GM21737 (cell line): ENCODE data around the gene DNAH17.
"Not testable (repeated sequence)": the region's sequence is repeated elsewhere in the genome, so short reads cannot be mapped to it uniquely, and the experiment has no call there.

Source experiments
- ATAC-seq: cut with Tn5 transposase; IDR thresholded peaks from one replicate; pipeline ENCODE4 v1.9.1; 2021; ENCODE audit warnings: mild to moderate bottlenecking, moderate library complexity; ENCODE audit not compliant: unreplicated experiment

Gene DNAH17

DNA sequence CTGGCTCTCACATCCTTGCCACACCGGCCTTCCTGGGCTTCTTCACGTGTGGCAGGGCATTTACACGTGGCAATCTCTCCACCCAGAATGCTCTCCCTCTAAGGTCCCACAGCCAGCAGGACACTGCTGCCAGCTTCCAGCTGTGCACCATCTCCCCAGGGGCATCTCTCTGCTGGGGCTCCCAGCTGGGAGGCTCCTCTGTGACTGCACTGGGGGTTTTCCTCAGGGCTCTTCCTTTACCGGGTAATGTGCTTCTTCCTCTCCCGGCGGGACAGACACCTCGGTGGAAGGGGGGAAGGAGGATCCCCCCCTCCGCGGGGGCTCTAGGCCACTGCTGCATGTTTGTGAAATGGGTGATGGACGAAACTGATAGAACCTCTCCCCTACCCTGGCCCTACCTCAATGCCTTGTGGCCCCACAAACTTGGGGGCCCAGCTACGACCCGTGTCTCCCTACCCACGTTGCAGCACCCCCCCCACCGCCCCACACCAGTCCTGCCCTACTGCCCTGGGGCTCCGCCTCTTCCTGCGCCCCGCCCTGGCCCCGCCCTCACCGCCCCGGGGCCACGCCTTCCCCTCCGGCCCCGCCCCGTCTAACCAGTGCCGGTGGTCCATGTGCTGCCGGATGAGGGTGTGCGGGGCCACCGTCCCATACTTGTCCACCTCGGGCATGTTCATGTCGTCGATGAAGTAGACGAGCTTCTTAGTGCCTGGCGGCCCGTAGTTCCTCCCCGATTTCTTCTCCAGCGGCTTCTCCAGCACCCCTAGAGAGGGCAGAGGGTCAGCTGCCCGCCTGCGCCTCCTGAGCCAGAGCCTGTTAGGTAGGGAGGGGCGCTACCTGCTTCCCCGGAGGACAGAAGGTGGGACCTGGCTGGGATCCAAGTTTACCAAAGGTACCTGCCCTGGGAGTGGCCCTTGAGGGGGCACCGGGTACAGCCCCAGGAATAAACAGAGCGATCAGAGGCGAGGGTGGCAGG is 92.6 kb downstream of the DNAH17 start:
- ATAC-seq = no peak

DNA sequence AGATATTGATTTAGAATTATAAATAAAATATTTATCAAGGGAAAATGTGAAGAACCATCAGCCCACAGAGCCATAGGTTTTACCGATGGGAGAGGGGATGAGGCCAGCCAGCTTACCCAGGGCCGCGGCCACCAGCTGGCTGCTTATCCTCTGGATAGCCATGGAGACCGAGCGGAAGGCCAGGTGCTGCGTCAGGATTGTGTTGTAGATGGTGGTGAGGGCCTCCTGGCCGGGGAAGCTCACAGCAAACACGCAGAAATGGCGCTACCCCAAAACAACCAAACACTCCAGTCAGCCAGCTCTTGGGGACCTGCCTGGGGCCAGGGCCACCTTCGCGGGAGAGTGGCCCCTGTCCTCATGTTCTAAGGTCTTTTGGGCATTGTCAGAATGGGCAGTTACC is 97.8 kb downstream of the DNAH17 start:
- no peak for ATAC-seq

DNA sequence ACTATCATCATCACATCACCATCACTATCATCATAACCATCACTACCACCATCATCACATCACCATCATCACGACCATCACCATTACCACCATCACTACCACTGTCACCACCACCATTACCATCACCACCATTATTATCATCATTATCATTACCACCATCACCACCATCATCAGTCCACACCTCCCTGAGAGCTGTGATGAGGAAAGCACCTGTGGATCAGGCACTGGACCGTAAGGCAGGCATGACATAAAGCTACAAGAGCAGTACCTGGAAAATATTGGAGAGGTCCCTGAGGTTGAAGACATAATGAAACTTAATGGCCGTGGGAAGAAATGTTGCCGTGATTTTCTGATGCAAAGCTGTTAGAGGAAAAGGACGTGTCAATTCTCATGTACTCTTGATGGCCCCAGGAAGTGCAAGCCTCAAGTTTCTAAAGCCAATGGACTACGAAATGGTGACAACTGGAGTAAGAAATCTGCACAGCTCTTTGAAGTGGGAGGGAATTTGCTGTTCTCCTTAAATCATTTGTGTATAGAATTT is 98.4 kb downstream of the DNAH17 start:
- no peak for ATAC-seq

DNA sequence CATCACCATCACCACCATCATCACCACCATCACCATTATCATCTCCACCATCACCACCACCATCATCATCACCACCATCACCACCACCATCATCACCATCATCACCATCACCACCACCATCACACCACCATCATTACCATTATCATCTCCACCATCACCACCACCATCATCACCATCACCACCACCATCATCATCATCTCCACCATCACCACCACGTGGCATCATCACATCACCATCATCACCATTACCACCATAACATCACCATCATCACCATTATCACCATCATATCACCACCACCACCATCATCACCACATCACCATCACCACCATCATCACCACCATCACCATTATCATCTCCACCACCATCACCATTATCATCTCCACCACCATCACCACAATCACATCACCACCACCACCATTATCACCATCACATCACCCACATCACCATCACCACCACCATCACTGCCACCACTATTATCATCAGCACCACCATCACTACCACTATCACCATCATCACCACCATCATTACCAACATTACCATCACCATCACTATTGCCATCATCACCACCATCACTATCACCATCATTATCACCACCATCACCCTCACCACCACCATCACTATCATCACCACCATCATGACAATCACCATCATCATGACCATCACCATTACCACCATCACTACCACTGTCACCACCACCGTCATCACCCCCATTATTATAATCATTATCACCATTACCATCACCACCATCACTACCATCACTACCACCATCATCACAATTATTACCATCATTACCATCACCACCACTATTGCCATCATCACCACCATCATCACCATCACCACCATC is 99.1 kb downstream of the DNAH17 start:
- no peak for ATAC-seq

DNA sequence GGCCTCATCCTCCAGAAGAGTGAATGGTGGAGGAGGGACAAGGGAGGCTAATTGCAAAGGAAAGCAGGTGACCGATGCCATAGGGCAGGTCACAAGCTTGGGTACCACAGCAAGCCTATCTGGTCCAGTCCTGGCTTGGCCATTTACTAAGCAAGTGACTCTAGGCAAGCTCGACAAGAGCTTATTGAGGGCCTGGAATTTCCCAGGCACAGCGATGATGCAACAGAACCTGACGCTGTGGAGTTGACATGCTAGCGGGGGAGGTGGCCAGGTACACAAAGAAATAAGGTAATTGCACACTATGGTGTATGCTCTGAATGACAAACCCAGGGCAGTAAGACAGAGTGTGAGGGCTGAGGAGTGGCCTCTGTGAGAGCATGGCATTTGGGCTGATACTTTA is 100.2 kb downstream of the DNAH17 start:
- ATAC-seq = no peak

DNA sequence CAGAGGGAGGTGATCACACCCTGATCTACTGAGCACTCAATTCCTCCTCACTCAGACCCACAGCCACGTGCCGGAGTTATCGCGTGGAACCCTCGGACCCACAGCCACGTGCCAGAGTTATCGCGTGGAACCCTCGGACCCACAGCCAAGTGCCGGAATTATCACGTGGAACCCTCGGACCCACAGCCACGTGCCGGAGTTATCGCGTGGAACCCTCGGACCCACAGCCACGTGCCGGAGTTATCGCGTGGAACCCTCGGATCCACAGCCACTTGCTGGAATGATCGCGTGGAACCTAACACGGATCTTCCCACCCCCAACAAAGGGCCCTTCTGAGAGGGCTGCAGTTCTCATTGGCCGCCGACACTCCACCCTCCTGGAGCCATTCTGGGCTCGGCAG is 101.0 kb downstream of the DNAH17 start:
- no peak for ATAC-seq

DNA sequence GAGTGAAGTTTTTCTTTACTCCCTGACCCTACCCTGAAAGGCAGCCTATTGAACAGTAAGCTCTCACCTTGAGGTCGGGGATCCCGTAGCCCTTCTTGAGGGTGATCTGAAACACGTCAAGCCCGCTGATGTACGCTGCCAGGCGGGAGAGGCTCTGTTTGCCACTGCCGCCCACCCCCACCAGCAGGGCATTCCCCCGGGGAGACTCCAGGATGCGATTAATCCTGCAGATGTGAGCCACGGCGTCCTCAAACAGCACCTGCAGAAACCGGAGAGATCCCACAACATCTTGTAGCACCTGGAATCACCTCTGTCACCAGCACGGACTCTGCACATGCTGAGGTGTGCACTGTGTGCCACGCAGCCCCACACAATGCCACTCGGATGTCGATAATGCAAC is 102.0 kb downstream of the DNAH17 start:
- no peak for ATAC-seq

DNA sequence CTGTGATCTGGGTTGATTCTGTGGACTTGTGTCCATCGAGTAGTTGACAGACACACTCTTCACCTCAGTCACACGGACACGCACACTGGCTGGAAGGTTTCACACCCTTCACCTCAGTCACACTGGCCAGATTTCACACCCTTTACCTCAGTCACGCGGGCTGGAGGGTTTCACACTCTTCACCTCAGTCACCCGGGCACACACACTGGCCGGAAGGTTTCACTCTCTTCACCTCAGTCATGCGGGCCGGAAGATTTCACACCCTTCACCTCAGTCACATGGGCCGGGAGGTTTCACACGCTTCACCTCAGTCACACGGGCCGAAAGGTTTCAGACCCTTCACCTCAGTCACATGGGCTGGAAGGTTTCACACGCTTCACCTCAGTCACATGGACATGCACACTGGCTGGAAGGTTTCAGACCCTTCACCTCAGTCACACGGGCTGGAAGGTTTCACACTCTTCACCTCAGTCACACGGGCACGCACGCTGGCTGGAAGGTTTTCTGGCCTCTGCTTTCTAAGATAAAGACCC is 102.5 kb downstream of the DNAH17 start:
- peak; percentile 71 for ATAC-seq

DNA sequence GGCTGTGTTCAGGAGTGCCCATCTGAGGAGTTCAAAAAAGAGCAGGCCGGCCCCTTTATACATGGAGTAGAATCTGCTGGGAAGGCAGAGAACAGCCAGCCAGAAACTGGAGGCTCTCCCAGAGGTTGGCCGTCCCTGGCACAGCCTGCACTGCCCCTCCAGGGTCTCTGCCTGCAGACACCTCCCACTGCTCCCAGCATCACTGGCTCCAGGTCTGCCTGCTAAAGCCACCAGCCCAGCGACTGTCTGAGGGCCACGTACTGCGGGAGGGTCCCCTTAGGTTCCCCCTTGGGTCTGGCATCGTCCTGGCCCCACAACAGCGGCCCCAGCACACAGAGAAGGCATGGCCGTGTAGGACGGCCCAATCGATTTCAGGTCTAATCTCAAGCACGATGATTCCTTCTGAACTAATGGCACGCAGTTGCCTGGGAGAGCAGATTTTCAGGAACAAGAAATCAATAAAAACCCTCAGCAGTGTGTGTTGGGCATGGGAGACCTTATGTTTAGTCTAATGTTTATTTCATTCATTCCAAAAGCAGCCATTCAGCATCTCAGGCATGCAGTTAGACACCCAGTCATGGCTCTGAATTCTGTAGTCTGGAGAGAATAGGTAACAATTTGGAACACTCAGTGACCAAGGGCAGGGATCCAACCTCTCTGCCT is 103.1 kb downstream of the DNAH17 start:
- ATAC-seq = no peak

DNA sequence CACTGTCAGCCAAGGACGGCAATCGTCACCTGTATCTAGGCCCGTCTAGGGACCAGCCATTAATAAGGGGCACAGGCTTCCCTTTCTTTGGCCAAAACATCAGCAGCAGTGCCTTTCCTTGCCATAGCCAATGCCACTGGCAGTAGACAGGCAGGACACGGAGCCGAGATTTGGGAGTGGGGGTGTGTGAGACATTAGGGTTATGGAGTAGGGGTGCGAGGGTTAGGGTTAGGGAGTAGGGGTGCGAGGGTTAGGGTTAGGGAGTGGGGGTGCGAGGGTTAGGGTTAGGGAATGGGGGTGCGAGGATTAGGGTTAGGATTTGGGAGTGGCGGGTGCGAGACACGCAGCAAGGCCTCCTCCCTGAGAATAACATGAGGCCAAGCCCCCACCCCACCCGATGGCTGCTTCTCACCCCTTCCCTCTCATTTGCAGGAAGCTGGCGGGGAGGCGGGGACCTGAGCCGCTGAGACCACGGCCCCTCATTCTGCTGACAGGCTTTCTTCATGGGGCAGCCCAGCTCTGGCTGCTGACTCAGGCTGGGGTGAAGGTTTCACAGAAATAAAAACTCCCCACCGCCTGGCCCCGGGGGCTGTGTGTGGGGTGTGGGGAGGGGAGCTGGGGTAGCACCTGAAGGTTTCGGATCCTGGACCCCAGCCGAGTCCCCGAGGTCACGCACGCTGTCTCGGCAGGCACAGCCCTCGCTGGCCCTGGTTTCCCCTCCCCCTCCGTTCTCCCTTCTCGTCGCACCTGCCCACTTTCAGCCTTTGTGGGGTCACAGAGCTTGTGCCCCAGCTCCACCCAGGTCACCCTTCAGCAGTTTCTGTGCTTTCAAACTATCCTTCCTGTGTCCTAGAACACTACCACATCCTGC is 104.9 kb downstream of the DNAH17 start:
- no peak for ATAC-seq

DNA sequence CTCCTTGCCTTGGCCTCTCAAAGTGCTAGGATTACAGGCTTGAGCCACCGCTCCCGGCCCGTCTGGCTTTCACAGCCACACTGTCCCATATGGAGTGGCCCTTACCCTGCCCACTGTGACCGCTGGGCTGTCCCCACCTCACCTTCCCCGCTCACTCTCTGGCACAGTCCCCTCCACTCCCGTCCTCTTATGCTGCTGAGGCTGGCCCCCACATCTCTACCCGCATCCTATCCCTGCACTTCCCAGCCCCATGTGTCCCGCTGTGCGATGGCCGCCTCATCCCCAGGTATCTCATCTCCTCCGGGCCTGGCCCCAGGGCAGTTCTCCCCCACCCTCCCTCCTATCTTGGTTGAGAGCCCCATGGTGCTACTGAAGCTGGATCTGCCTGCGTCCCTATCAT is 105.6 kb downstream of the DNAH17 start:
- ATAC-seq = no peak

DNA sequence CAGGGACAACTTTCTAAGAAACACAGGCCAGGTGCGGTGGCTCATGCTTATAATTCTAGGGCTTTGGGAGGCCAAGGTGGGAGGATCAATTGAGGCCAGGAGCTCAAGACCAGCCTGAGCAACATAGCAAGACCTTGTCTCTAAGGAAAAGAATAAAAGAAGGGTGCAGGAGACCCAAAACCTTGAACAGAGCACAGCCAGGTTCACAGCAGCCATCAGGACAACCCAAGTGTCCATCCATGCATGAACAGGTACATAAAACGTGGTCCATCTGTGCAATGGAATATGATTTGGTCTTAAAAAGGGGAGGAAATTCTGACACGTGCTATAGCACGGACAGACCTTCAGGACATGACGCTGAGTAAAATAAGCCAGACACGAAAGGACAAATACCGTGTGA is 107.8 kb downstream of the DNAH17 start:
- no peak for ATAC-seq

DNA sequence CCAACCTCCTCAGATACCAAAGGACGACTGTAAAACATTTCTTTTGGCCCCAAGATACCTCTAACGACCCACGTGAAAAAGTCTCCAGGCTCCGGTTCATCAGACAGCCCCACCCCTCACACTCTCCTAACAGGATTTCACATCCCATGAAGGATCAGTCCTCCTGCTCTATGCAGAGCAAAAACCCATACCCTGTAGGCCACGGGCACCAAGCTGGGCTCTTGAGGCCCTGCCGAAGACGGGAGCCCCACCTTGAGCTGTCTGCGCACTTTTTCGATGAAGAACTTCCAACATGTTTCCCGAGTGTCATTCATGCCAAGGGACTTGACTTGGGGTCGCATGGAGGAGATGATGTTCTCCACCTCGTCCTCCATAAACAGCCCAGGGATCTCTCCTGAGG is 108.8 kb downstream of the DNAH17 start:
- no peak for ATAC-seq

DNA sequence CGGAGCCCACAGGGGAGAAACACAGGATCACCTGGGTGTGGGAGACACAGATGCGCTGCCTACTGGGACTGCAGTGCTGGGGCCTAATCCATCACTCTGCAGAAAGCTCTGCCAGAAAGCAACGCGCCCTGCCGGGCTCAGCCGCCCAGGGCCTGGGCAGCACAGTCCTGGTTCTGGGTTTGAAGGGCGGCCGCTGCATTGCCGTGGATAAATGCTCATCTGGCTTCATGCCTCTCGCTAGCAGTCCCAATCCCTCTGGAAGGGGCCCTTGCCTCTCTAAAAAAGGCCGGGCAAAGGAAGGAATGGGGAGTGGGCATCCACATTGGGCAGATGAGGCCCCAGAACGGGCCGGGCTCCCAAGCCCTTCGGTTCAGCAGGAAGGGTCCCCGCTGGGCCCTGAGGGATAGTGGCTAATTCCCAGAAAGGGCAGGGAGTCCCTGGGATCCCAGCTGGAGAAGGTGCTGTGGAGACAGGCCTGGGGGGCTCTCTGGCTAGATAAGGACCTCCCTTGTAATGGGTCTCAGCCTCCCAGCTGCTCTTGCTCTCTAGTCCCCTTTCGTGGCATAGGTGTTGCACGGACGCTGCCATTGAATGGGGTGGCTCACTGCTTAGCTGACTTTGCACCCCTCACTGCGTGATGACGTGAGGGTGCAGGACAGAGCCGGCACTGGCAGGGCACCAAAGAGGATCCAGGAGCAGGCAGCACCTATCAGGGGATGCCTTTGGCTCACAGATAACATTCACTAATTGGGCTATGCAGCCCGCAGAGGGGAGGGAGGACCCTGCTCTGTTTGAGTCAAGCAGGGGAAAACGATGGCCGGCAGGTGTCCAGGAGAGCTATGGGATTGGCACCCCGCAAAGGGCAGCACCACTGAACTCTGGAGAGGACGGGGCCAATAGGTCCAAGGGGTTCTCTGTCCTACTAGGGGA is 110.1 kb downstream of the DNAH17 start:
- ATAC-seq = no peak

DNA sequence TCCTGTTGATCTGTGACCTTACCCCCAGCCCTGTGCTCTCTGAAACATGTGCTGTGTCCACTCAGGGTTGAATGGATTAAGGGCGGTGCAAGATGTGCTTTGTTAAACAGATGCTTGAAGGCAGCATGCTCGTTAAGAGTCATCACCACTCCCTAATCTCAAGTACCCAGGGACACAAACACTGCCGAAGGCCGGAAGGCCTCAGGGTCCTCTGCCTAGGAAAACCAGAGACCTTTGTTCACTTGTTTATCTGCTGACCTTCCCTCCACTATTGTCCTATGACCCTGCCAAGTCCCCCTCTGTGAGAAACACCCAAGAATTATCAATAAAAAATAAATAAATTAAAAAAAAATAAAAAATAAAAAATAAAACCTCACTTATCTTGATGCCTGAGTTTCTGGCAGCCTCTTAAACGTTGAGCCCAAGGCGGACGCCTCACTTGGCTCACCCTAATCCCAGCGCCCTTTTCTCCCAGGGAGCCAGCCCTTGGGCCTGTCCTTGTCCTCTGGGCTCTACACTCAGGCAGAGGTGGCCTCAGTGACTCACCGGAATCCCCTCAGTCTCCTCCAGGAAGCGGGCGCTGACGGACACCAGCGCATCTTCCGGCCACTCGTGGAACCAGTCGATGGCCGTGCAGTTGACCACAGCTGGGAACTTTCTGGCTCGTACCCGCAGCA is 110.9 kb downstream of the DNAH17 start:
- not testable (repeated sequence) for ATAC-seq

DNA sequence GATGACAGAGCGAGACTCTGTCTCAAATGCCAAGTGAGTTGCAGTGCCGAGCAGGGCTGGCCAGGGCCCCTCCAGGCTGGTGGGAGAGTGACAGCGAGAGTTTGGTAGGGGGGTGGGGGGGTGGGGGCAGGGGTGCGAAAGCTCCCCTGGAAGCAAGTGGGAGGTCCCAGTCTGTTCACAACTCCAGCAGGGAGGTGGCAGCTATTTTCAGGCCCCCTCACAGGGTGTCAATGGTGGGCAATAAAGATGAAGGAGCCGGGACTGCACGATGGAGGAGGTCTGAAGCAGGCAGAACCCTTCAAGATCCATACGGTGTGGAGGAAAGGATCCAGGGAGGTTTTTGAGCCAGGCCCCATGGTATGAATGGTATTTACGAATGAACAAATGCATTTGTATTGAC is 115.0 kb downstream of the DNAH17 start:
- no peak for ATAC-seq

DNA sequence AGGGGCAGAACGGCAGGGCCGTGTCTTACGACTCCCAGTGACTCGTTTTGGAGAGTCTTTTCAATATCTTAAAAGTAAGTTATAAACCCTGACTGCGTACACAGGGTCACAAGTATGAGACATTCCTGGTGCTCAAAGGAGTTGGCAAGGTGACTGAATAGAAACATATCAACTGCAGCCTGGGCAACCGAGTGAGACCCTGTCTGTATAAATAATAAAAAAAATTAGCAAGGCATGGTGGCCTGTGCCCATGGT is 115.5 kb downstream of the DNAH17 start:
- no peak for ATAC-seq

DNA sequence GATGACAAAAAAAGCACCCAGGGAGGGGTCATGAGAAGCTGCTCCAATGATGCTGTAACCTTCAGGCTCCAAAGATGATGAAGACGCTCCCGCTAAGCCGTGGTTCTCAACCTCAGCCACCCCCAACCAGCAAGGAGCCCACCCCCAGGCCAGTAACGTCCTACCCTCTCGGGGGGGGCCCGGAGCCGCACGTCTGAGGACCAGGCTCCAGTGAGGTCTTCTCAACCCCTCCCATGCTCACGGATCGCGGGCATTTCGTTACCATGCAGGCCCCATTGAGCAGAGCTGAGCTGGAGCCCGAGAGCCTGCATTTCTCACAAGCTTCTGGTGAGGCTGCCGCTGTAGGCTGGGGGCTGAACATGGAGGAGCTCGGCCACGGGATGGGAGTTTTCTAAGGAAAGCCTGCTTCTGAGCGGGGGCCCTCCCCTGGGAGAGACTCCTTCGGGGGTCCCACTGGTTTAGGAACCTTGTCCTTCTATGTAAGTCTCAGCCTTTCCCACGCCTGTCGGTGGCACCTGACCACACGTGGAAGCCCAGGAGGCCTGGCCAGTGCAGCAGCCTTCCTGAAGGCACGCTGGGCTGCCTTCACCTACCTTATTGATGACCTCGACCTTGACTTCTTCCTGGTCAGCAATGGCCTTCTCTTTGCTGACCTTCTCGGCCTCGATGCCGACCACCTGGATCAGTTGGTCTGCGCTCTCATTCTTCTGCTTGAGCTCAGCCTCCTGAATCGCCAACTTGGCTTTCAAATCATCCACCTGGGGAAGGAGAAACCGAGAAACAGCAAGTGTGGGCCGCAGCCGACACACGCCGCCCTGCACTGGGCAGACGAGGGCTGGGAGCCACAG is 116.0 kb downstream of the DNAH17 start:
- no peak for ATAC-seq
